LNCaP clone FGC (cell line): ENCODE measurements around the gene SFSWAP.

ENCODE experiments used
- DNase-seq: peaks from one replicate; pipeline ENCODE4 v3.0.0-alpha.2; 2011; ENCODE audit warnings: low read depth
- H3K4me3 ChIP-seq: 2 replicates; pipeline ENCODE4 v1.5.1; 2011; ENCODE audit warnings: mild to moderate bottlenecking, low read depth, low read length, control low read depth
- TF ChIP-seq, protein P1 (sequence below): IDR thresholded peaks from 2 replicates; pipeline ENCODE4 v1.5.1; 2012; ENCODE audit warnings: mild to moderate bottlenecking; ENCODE audit not compliant: control insufficient read depth, insufficient read depth; ENCODE audit errors: extremely low read depth

SFSWAP gene

DNA sequence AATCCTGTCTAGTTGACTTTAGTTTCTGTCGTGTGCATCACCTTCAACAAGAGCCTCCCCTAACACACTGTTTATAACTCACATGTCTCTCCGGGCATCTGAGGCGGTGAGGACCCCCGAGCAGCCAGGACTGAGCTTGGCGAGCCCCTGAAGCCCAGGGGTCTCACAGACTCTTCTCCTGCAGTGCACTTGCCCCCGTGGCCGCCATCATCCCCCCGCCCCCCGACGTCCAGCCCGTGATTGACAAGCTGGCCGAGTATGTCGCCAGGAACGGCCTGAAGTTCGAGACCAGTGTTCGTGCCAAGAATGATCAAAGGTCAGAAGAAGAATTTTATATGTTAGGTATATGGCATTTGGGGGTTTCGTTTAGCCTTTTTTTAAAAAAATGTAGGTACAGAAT, 43.3 kb downstream of the SFSWAP start:
- no peak for DNase-seq
- no peak overlapping the region for H3K4me3 ChIP-seq
- TF ChIP-seq, protein P1, sequence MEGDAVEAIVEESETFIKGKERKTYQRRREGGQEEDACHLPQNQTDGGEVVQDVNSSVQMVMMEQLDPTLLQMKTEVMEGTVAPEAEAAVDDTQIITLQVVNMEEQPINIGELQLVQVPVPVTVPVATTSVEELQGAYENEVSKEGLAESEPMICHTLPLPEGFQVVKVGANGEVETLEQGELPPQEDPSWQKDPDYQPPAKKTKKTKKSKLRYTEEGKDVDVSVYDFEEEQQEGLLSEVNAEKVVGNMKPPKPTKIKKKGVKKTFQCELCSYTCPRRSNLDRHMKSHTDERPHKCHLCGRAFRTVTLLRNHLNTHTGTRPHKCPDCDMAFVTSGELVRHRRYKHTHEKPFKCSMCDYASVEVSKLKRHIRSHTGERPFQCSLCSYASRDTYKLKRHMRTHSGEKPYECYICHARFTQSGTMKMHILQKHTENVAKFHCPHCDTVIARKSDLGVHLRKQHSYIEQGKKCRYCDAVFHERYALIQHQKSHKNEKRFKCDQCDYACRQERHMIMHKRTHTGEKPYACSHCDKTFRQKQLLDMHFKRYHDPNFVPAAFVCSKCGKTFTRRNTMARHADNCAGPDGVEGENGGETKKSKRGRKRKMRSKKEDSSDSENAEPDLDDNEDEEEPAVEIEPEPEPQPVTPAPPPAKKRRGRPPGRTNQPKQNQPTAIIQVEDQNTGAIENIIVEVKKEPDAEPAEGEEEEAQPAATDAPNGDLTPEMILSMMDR = no peak

DNA sequence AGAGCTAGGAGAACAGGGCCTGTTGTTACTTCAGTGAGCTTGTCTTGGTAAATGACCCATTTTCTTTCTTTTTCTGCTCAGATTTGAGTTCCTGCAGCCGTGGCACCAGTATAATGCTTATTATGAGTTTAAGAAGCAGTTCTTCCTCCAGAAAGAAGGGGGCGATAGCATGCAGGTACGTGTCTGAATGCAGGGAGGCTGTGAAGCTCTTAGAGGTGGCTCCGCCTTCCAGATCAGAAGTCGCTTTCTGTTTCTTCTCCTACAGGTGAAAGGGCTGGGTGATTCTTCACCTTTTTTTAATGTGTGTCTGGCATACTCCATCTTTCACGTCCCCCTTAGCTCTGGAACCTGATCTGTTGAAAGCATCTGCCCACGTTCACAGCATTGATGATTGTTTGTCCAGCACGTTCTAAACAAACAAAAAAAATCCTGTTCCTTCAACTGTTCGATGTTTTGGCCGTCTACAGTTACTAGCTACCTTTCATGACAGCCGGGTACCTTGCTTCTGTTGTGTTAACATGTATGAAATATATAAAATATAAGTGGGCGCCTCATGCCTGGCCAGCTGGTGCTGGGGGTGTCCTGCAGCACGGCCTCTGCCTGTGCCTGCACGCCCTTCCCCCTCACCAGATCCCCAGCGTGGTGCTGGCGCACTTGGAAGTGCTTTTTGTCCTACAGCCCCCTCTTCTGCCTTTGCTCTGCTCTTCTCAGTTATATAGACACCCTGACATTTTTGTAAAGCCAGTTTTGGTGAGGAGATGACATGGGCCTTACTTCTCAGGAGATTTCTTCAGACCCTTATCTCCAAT, 44.6 kb downstream of the SFSWAP start:
- TF ChIP-seq, protein P1 = peak; percentile 44
- DNase-seq = no peak
- no peak overlapping the region for H3K4me3 ChIP-seq

DNA sequence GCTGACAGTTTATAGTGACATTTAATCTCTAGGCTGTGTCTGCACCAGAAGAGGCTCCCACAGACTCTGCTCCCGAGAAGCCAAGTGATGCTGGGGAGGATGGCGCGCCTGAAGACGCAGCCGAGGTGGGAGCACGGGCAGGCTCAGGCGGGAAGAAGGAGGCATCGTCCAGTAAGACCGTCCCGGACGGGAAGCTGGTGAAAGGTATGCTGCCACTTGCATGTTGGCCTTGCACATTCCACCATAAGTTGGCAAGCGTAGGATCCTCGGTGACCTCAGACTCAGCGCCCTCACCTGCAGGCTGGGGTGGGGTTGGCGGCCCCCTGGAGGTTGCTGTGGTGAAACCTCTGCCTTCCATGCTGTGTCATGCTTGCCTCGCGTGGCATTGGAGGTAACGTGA, 45.6 kb downstream of the SFSWAP start:
- no peak overlapping the region for H3K4me3 ChIP-seq
- no peak for DNase-seq
- TF ChIP-seq, protein P1 = no peak

DNA sequence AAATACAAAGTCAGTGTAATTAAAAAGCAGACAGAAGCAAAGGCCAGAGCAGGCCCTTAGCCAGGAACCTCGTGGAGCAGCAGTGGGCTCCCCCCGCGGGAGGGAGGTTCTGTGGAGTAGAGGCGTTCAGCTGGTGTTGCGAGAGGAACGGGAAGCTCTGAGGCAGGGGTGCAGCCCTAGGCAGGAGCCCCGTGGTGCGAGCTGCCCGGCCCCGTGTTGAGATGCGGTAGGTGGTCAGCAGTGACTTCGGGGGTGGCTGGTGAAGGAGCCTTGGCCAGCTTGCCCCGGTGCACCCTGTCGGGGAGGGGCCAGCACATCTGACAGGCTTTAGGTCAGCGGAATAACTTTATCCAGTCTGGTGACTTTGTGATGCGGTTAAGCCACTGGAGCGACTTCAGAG, 46.2 kb downstream of the SFSWAP start:
- no peak for DNase-seq
- TF ChIP-seq, protein P1 = no peak
- H3K4me3 ChIP-seq = no peak overlapping the region

DNA sequence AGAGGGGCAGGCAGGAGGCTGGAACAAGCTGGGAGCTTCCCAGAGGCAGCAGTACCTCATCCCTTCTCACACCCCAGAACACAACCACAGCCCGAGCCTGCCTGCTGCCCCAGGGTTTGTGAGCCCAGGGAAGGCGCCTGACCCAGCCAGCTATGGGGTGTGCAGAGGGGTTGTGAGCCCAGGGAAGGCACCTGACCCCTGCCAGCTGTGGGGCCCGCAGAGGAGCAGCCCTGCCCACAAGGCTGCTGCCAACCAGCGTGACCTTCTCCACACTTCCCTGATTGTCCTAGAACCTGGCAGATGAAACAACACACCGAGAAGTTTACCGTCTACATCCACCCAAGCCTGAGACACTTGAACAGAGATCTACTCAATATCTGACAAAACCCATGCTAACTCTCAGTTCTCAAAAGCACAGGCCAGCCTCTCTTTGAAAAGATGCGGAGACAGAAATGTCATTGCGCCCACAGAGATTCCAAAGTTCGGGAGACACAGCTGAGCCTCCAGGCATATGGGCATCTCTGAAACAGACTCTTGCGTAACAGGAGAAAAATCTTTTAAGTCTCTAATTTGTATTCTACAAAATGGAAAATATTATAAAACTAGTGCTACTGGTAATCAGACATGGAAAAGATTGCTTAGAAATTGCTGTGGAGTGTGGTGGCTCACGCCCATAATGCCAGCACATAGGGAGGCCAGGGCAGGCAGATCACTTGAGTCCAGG, 47.3 kb downstream of the SFSWAP start:
- TF ChIP-seq, protein P1 = no peak
- no peak overlapping the region for H3K4me3 ChIP-seq
- no peak for DNase-seq

DNA sequence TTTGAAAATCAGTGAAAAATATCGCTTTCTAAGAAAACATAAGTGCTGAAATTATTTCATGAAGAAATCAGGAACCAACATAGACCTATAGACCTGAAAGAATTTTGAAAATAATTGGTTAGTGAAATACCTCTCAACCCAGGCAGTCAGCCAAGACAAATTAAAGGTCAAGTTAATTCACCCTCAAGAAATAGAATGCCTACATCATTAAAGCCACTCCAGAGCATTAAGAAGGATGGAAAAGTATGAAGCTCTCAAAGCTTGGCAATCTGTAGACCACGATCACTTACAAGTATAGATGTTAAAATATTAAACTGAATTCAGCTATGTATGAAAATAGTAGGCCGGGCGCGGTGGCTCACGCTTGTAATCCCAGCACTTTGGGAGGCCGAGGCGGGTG, 48.3 kb downstream of the SFSWAP start:
- TF ChIP-seq, protein P1 = no peak
- no peak for DNase-seq
- no peak overlapping the region for H3K4me3 ChIP-seq
